Panc1 (cell line): ENCODE measurements around the gene PRAMEF2.
"Not testable (repeated sequence)": the region's sequence is repeated elsewhere in the genome, so short reads cannot be mapped to it uniquely, and the experiment has no call there.

Experiments used
- CTCF ChIP-seq: fragments of 450-650 bp; IDR thresholded peaks from 2 replicates; pipeline ENCODE4 v1.5.1; 2017; ENCODE audit warnings: mild to moderate bottlenecking
- POLR2AphosphoS5 ChIP-seq: IDR thresholded peaks from 2 replicates; pipeline ENCODE4 v1.6.1; 2012; ENCODE audit warnings: mild to moderate bottlenecking, low read depth, low read length, moderate library complexity
- REST ChIP-seq, 2 experiments: IDR thresholded peaks; 2 replicates each; pipeline ENCODE4 v1.6.1; 2011 to 2012; ENCODE audit warnings: low read depth in 2 of 2, control low read depth in 1 of 2, low read length in 1 of 2, mild to moderate bottlenecking in 1 of 2, moderate library complexity in 1 of 2; ENCODE audit not compliant: insufficient read depth in 1 of 2
- TCF7L2 ChIP-seq: IDR thresholded peaks from 2 replicates; pipeline ENCODE4 v1.6.1; 2011; ENCODE audit warnings: mild to moderate bottlenecking, low read depth, low read length, inconsistent platforms

- not testable (repeated sequence) for TF ChIP-seq CTCF; REST (IDR thresholded peaks at IDR 0.05; ENCODE audit: insufficient read depth in 1 of 2, low read depth in 2 of 2, low read length in 1 of 2); TCF7L2; POLR2AphosphoS5
Measured at GRCh38 chr1:12863131-12863880, 6.4 kb downstream of the PRAMEF2 start.
